ENCODE measurements around the gene FNTB.
"Not testable (repeated sequence)": the region's sequence is repeated elsewhere in the genome, so short reads cannot be mapped to it uniquely, and the experiment has no call there.

Gene FNTB

DNA sequence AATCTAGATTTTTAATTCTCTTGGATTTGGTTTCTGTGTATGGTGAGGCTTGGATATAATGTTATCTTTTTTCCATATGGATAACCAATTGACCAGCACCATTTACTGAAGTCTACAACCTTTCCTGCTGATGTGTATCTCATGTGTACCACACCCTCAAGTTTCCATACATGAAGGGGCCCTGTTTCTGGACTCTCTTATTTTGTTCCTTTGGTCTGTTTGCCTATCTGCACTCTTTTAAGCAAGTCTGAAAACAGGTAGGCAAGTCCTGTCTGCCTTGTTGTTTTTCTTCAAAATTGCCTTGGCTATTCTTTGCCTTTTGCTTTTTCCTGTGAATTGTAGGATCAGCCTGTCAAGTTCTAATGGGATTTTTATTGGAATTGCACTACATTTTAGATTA lies 71.0 kb downstream of the FNTB start:
- no peak for DNase-seq

GRCh38 chr14:65062096-65063075 lies 75.7 kb downstream of the FNTB start:
- no peak for DNase-seq

DNA sequence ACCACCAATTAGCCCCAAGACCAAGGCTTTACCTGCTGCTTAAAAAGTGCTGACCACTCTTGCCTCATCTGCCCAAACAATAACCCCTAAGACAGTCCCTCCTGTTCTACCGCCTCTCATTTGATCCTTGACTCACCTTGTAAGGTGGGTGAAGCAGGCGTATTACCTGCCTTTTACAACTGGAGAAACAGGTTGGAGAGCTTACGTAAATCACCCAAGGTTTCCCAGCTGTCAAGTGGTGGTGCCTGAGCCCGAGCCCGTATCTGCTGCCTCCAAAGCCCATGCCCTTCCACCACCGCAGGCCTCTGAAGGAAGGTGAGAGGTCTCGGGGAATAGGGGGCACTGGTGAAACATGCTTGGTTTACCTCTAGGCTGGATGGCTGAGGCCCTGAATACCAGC lies 79.0 kb downstream of the FNTB start:
- no peak for DNase-seq

GRCh38 chr14:65069874-65070413 lies 83.2 kb downstream of the FNTB start:
- no peak for DNase-seq

DNA sequence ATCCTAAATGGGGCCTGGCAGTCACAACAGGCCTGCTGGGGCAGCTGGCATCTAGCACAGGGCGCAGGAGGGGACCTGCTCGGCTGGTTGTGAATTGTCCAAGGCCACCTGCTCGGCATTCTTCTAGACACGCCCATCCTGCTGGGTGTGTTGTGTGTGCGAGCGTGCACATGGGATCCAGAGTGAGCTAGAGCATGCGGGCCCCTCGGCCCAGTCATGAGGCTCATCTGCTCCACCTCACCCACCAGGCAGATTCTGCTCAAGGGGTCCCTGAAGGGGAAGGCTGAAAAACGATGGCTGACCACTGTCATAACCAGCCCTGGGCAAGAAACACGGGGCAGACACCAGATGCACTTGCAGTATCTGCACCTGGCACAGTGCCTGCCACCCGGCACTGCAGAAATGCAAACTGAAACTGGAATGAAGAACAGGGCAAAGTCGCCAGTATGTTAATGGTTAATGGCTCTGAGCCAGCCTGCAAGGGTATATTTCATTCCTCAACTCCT lies 83.8 kb downstream of the FNTB start:
- DNase-seq = no peak

- DNase-seq = no peak
Observed at GRCh38 chr14:65071544-65071943, 84.8 kb downstream of the FNTB start.

DNA sequence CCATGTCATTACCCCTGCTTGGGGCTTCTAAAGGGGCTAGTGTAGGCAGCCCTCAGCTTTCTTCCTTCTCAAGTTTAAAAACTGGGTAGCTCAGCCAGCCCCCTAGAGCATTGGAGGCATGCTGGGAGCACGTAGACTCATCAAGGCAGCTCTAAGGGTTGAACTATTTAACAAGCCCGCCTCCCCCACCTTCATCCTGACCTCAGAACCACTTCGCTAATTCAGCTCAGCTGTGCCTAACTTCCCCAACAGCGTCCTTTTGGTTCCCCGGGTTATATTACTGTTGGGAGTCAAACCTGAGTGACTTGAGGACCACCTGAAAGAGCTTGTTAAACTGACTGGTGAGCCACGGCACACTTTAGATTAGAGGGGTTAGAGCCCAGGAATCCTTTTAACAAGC lies 85.6 kb downstream of the FNTB start:
- no peak for DNase-seq

GRCh38 chr14:65072937-65073336 lies 86.2 kb downstream of the FNTB start:
- DNase-seq = no peak

GRCh38 chr14:65073605-65074201 lies 87.0 kb downstream of the FNTB start:
- DNase-seq = no peak

- no peak for DNase-seq
Observed at GRCh38 chr14:65074449-65075150, 87.9 kb downstream of the FNTB start.

DNA sequence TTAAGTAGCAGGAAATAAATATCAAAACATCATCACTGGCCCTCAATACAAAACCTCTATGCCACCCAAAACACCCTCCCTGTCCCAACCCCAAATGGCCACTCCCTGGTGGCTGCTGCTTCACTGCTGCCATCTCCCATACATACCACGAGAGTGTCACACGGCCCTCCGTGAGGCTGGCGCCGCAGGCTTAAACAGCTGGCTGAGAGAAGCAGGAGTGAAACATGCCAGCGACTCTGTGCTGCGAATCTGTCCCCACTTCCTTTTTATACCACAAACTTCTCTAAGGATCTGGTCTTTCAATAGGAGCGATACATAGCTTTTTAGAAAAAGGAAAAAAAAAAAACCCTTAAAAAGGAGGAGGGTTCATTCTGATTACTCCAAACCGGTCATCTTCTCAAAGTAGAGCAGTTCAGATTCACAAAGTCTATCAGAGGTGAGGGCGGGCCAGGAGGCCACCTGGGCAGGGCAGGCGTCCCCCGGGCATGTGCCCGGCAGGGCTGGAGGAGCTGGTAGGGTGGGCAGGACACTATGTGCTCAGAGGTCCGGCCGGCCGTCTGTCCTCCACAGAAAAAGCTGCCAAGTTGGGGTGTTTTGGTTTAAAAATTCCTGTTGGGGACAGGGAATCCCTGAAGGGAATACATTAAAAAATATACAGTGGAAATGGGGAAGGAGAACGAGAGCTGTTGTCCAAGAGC lies 89.1 kb downstream of the FNTB start:
- no peak for DNase-seq

GRCh38 chr14:65077318-65077717 lies 90.6 kb downstream of the FNTB start:
- no peak for DNase-seq

DNA sequence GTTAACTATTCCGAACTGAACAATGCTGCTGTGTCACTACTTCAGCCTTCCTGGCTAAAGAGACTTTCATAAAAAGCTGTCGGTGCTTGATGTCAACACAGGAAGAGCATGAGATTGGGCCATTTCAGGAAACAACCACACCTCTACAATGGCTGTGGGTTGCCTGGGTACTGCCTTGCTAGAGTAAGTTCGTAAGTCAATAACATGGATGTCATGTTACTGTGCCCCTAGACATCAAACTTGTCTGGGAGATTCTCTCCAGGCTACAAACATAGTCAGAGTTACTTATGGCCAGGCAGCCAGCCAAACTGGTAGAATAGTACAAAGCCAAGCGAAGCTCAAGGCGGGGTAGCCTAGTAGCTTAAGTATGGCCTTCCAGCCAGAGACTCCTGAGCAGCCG lies 92.5 kb downstream of the FNTB start:
- no peak for DNase-seq

- DNase-seq = no peak
Observed at GRCh38 chr14:65079768-65080167, 93.1 kb downstream of the FNTB start.

DNA sequence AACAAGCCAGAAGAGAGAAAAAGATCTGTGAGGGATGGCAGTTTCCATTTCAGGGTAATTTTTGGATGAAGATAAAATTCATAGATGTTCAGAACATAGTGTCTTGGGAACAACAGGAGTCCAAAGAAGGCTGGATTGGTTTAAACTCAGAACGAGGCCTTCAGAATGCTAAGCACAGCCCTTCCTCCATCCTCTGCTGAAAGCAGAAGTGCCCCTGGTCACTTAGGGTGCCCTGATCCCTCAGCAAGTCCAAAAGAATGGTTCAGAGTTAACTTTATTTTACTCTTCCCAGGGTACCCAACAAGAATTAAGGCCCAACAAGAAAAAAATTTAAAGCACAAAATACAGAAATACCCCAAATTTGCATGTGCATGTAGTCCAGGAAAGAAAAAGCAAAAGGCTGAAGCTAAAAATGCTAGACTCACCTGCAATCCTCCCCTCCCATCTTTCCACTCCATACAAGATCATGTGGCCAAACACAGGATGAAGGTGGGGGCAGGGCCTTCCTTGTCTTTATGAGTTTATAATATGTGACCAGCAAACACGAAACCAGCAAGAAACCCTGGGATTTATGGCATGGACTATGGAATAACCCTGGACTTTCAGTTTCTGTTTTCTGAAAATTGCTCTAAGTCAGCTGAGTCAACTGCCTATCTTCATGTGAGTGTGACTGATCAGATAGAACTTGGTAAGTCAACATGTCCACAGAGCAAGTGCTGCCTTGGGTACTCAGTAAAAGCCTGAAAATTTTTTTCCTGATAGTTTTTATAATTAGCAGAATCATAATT lies 94.5 kb downstream of the FNTB start:
- no peak for DNase-seq

DNA sequence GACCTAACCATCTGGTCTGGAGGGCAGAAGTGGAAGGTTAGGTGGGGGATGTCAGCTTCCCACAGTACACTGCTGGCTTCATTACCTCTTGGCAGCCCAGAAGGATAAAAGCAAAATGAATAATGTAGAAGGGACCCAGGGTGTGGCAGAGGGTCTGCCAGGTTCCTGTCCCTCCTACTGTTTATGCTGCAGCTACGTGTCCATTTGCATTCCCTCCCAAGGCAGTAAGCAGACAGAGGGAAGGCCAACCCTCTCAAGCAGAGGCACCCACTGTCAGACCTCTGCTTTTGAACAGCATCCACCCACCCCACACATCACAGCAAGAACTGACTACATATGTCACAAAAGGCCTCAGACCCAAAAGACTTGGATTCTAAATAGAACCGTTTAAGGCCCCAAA lies 96.2 kb downstream of the FNTB start:
- DNase-seq = no peak

DNA sequence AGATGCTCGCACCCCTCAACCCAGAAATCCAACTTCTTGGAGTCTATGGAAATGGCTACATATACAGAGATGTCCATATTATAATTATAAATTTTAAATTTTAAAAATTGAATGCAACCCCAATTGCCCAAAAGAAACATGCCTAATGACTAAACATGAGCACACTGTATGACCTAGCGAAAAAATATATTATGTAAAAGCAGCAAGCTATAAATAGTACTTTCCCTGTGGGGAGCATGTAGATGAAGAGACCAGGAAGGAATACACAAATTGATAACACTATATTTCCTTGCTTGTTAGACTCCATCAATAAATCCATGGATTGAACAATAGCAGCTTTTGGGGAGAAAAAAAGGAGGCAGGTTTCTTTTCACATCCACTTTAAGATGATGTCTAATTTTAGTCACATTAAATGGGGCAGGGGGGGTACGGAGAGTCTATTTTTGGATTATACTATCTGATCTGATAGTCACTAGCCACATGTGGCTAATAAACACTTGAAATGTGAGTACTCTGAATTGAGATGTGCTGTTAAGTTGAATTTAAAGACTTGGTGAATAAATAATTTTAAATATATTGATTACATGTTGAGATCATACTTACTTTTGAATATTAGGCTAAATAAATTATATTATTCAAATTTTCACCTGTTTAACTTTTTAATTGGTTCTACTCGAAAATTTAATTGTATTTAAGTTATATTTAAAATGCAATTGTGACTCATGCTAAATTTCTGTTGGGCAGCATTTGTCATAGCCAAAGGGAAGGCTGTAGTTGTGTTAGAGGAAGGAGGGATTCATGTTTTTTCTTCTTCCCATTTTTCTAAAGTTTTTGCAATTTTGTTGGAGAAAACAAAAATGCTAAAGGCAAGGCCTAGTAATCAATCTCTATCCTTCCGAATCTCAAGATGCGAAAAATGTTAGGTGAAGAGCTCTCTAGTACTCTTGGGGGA lies 98.1 kb downstream of the FNTB start:
- no peak for DNase-seq

DNA sequence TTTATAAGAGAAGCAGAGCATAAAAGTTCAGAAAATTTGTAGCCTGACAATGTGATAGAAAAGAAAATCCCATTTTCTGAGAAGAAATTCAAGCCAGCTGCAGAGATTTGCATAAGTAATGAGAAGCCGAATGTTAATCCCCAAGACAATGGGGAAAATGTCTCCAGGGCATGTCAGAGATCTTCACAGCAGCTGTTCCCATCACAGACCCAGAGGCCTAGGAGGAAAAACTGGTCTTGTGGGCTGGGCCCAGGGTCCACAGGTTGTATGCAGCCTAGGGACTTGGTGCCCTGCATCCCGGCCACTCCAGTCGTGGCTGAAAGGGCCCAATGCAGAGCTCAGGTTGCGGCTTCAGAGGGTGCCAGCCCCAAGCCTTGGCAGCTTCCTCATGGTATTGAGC lies 100.0 kb downstream of the FNTB start:
- not testable (repeated sequence) for DNase-seq

- not testable (repeated sequence) for DNase-seq
Observed at GRCh38 chr14:65087835-65088234, 101.1 kb downstream of the FNTB start.

GRCh38 chr14:65092349-65092748 lies 105.7 kb downstream of the FNTB start:
- no peak for DNase-seq

Data from 8988T (cell line).